GM18526 (cell line): ENCODE results near the gene SIT1.

ENCODE experiments used
- POLR2A ChIP-seq: IDR thresholded peaks from 3 replicates; pipeline ENCODE4 v1.6.1; 2011; ENCODE audit not compliant: insufficient read length; ENCODE audit errors: extremely low read depth

The SIT1 gene

DNA sequence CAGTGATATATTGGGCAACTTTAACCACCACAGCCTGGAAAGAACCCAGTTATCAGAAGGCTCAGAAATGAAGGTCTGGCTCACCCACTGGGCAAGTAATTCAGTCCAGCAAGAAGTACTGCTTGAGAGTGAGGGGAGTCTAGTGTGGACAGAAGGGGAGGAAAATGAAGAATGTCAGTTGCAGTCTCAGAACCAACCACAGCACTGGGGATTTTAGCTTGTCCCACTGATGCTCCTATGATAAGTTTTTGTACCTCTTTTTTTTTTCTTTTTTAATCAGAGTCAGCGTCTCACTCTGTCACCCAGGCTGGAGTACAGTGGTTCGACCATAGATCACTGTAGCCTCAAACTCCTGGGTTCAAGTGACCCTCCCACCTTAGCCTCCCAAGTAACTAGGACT lies 23.2 kb downstream of the SIT1 start:
- TF ChIP-seq POLR2A: no peak

- no peak for TF ChIP-seq POLR2A
Measured at GRCh38 chr9:35619800-35620158, 31.0 kb downstream of the SIT1 start.

- peak; percentile 39 for TF ChIP-seq POLR2A
Measured at GRCh38 chr9:35618854-35619799, 31.6 kb downstream of the SIT1 start.

DNA sequence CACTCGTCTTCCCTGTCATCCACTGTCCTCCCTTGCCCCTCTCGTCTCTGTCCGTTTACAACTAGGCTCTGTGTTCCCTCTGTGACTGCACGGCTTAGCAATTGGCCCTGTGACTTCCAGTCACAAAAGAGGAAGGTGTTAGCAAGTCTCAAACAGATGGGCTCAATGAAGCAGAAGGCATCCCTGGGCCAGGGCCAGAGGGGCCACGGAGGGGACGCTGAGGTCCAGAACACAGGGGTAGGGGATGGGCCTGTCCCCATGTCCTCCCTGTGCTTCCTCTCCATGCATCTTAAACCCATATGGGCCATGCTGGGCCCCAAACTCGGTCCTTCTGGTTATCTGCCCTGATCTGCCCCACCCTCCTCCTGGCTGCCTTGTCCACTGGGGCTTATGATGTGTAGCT lies 32.4 kb downstream of the SIT1 start, which contains the start of gene CD72:
Gene CD72 (minus strand): TSS at position 89 of the 403 bp plus-strand sequence. CDS start 110 bp downstream, outside the sequence.
- peak; percentile 44 for TF ChIP-seq POLR2A

- TF ChIP-seq POLR2A: no peak
Measured at GRCh38 chr9:35617548-35617947, 33.2 kb downstream of the SIT1 start.

GRCh38 chr9:35616681-35617459 lies 33.9 kb downstream of the SIT1 start:
- peak; percentile 68 for TF ChIP-seq POLR2A

- no peak for TF ChIP-seq POLR2A
Measured at GRCh38 chr9:35615981-35616680, 34.6 kb downstream of the SIT1 start.

- TF ChIP-seq POLR2A: no peak
Measured at GRCh38 chr9:35612843-35613242, 37.9 kb downstream of the SIT1 start.

GRCh38 chr9:35611230-35611797 lies 39.4 kb downstream of the SIT1 start:
- TF ChIP-seq POLR2A: no peak

DNA sequence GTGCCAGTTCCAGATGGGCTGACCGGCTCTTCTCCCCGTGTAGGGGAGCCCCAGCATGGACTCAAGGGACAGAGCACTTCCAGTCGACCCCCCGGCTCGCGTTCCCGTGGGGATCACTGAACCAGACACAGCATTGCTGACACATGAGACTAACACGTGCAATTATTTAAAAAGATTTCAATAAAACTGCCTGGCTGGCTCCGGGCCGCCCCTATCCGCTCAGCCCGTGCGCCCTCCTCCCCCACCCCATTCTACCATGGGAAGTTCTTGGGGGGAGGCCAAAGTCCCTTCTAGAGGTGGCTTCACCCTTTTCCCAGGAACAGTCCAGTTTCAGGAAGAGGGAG lies 40.9 kb downstream of the SIT1 start:
- TF ChIP-seq POLR2A: no peak

DNA sequence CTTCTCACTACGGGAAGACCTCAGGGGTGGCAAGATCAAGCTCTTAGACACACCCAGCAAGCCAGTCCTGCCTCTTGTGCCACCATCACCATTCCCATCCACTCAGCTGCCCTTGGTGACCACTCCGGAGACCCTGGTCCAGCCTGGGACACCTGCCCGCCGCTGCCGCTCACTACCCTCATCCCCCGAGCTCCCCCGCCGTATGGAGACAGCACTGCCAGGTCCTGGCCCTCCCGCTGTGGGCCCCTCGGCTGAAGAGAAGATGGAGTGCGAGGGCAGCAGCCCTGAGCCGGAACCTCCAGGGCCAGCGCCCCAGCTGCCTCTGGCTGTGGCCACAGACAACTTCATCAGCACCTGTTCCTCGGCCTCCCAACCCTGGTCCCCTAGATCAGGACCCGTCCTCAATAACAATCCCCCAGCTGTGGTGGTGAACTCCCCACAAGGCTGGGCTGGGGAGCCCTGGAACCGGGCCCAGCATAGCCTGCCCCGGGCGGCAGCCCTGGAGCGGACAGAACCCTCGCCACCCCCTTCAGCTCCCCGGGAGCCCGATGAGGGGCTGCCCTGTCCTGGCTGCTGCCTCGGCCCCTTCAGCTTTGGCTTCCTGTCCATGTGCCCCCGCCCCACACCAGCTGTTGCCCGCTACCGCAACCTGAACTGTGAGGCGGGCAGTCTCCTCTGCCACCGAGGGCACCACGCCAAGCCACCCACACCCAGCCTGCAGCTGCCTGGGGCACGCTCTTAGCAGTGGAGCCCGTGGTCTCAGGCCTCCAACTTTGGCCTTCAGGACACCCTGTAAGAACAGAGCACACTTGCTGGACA lies 41.5 kb downstream of the SIT1 start:
- no peak for TF ChIP-seq POLR2A

DNA sequence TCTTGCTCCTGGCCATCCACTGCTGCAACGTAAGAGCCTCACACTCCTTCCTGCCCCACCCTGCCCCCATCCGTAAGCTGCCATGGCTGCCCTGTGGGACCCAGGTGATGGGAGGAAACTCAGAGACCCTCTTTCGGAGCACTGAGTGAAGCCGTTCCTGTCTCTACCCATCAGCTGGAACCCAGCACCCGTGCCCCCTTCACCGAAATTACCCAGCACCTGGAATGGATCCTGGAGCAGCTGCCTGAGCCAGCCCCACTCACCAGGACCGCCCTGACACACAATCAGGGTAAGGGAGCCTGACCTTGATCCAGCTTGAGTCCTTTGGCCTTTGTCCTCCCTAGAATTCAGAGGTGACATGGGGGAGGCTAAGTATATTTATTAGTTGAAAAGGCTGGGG lies 42.5 kb downstream of the SIT1 start:
- no peak for TF ChIP-seq POLR2A

- no peak for TF ChIP-seq POLR2A
Measured at GRCh38 chr9:35606726-35607125, 44.0 kb downstream of the SIT1 start.

DNA sequence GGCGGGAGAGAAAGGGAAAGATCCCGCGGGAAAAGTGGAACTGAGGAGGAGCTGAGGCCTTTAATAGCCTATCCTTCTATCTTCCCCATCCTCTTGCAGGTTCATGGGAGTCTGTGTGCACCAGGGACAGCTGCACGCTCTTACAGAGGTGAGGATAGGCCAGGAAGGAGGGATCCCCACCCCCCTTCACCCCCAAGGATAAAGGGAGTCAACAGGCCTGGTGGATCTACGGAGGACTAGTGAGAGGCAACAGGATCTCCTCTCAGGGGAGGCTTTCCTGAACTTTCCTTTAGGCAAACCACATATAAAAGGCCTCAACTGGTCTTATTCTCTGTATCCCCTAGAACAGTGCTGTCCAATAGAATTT lies 44.6 kb downstream of the SIT1 start:
- no peak for TF ChIP-seq POLR2A
